Measurements from ENCODE around the gene MAN2A2. TPM values are rescaled to one million over a fixed set of nuclear protein-coding genes. Genes with fewer than 3 reads are reported as not detected.

MAN2A2 gene
- total RNA-seq, 4 donors from 2014 or later: 27.0 to 80.9 (median 31.7) TPM

GRCh38 chr15:90966262-90966661 is 63.2 kb downstream of the MAN2A2 start:
- DNase-seq (ENCODE audit: extremely low spot score): no peak
- no peak for TF ChIP-seq EP300 (IDR thresholded peaks at IDR 0.05)
- no peak for TF ChIP-seq POLR2A (IDR thresholded peaks at IDR 0.05; ENCODE audit: low read depth)
- TF ChIP-seq POLR2AphosphoS5 (IDR thresholded peaks at IDR 0.05): no peak
- TF ChIP-seq, protein P1, sequence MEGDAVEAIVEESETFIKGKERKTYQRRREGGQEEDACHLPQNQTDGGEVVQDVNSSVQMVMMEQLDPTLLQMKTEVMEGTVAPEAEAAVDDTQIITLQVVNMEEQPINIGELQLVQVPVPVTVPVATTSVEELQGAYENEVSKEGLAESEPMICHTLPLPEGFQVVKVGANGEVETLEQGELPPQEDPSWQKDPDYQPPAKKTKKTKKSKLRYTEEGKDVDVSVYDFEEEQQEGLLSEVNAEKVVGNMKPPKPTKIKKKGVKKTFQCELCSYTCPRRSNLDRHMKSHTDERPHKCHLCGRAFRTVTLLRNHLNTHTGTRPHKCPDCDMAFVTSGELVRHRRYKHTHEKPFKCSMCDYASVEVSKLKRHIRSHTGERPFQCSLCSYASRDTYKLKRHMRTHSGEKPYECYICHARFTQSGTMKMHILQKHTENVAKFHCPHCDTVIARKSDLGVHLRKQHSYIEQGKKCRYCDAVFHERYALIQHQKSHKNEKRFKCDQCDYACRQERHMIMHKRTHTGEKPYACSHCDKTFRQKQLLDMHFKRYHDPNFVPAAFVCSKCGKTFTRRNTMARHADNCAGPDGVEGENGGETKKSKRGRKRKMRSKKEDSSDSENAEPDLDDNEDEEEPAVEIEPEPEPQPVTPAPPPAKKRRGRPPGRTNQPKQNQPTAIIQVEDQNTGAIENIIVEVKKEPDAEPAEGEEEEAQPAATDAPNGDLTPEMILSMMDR (IDR thresholded peaks at IDR 0.05): no peak
- Histone ChIP-seq H3K9me3 (no peaks in the 10 kb centered on the region), H3K4me1 (no peaks in the 10 kb centered on the region), H3K36me3 (peaks cover 0 to 69% (median 46%) of the 10 kb centered on the region in 4 donors), H3K4me3 (no peak overlapping the region), H3K27me3 (no peaks in the 10 kb centered on the region), H3K27ac (replicated peaks in 1 of 4) (no peak overlapping the region)
- intact Hi-C loops (cut with DNase I): no loop called here
- 91% methylated on average over 9 of the region's 9 CpGs for WGBS

DNA sequence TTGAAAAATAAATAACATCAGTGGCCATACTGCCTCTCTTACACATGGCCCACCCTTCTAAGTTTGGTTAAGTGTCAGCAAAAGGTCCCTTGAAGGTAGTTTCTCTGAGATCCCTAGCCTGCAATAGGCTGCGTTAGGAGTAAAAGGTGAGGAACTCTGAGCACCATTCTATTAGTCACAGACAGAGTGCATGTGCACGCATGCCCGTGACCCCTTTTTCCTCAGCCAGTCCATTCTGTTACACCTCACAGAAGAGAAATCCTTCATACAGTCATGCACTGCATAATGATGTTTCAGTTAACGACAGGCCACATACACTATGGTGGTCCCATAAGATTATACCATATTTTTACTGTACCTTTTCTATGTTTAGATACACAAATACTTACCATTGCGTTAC is 64.1 kb downstream of the MAN2A2 start:
- Histone ChIP-seq H3K27me3 (no peaks in the 10 kb centered on the region), H3K4me1 (no peaks in the 10 kb centered on the region), H3K9me3 (no peaks in the 10 kb centered on the region), H3K27ac (replicated peaks in 1 of 4) (no peak overlapping the region), H3K36me3 (peaks cover 0 to 60% (median 36%) of the 10 kb centered on the region in 4 donors), H3K4me3 (no peak overlapping the region)
- intact Hi-C loops (cut with DNase I): no loop called here
- 91% methylated on average over 5 of the region's 5 CpGs for WGBS
- no peak for DNase-seq (ENCODE audit: extremely low spot score)
- TF ChIP-seq POLR2AphosphoS5 (IDR thresholded peaks at IDR 0.05) (no peak), POLR2A (IDR thresholded peaks at IDR 0.05; ENCODE audit: low read depth) (no peak), EP300 (IDR thresholded peaks at IDR 0.05) (no peak)
- TF ChIP-seq, protein P1 (IDR thresholded peaks at IDR 0.05): no peak

DNA sequence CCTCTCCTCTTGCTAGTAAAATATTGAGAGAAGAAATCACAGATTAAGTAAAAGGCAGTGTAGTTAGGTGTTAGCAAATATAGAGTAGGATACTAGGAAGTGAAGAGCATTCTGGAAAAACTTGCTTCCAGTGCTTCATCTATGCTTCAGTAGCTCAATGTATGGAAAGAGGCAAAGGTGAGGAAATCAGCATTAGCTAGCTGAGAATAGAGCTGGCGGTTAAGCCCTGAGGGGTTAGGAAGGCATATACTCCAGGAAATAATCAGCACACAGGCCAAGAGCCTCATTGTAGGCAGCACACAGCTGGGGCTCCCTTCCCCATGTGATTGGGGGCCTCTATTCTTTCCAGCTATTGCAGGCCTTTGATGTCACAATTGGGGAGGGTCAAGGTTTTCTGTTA is 65.3 kb downstream of the MAN2A2 start:
- no peak for DNase-seq (ENCODE audit: extremely low spot score)
- H3K9me3 ChIP-seq: no peaks in the 10 kb centered on the region
- intact Hi-C loops (cut with DNase I): no loop called here
- H3K27ac ChIP-seq (replicated peaks in 1 of 4): no peak overlapping the region
- no peak overlapping the region for H3K4me3 ChIP-seq
- H3K36me3 ChIP-seq: peaks cover 0 to 48% (median 26%) of the 10 kb centered on the region in 4 donors
- H3K27me3 ChIP-seq: no peaks in the 10 kb centered on the region
- 84% methylated on average over 1 of the region's 1 CpG for WGBS
- TF ChIP-seq, protein P1 (IDR thresholded peaks at IDR 0.05): no peak
- TF ChIP-seq POLR2A (IDR thresholded peaks at IDR 0.05; ENCODE audit: low read depth): no peak
- no peak for TF ChIP-seq POLR2AphosphoS5 (IDR thresholded peaks at IDR 0.05)
- no peak for TF ChIP-seq EP300 (IDR thresholded peaks at IDR 0.05)
- no peaks in the 10 kb centered on the region for H3K4me1 ChIP-seq

- 93% methylated on average over 7 of the region's 7 CpGs for WGBS
- intact Hi-C loops (cut with DNase I): no loop called here
- Histone ChIP-seq H3K36me3 (peaks cover 0 to 46% (median 23%) of the 10 kb centered on the region in 4 donors), H3K4me3 (no peak overlapping the region), H3K27ac (replicated peaks in 1 of 4) (no peak overlapping the region), H3K9me3 (no peaks in the 10 kb centered on the region), H3K27me3 (no peaks in the 10 kb centered on the region), H3K4me1 (no peaks in the 10 kb centered on the region)
- TF ChIP-seq POLR2AphosphoS5 (IDR thresholded peaks at IDR 0.05): no peak
- no peak for DNase-seq (ENCODE audit: extremely low spot score)
Measured at GRCh38 chr15:90970274-90970673, 67.2 kb downstream of the MAN2A2 start.

DNA sequence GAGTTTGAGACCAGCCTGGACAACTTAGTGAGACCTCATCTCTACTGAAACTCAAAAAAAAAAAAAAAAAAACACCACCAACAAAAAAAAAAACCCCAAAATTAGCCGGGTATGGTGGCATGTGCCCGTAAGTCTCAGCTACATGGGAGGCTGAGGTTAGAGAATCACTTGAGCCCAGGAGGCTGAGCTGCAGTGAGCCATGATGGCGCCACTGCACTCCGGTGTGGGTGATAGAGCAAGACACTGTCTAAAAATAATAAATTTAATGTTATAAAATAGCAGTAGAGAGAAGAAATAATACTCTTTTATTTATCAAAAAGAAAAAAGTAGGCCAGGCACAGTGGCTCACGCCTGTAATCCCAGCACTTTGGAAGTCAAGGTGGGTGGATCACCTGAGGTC is 69.0 kb downstream of the MAN2A2 start:
- no peaks in the 10 kb centered on the region for H3K9me3 ChIP-seq

More for the DNA sequence above, 69.0 kb downstream of the MAN2A2 start:
- Histone ChIP-seq H3K4me3 (no peak overlapping the region), H3K27ac (replicated peaks in 1 of 4) (no peak overlapping the region), H3K4me1 (no peaks in the 10 kb centered on the region), H3K27me3 (no peaks in the 10 kb centered on the region), H3K36me3 (peaks cover 0 to 28% (median 8%) of the 10 kb centered on the region in 4 donors)
- 85% methylated on average over 5 of the region's 5 CpGs for WGBS
- intact Hi-C loops (cut with DNase I): no loop called here
- DNase-seq (ENCODE audit: extremely low spot score): no peak
- TF ChIP-seq, protein P1 (IDR thresholded peaks at IDR 0.05): no peak
- TF ChIP-seq POLR2AphosphoS5 (IDR thresholded peaks at IDR 0.05) (no peak), POLR2A (IDR thresholded peaks at IDR 0.05; ENCODE audit: low read depth) (no peak), EP300 (IDR thresholded peaks at IDR 0.05) (no peak)

Small RNAs within 50 kb of the gene (small RNA-seq; reads per million reads assigned to genes)
- 0 reads per million in 3 donors for gene RN7SL363P

Other genes with a start within 250 kb of the MAN2A2 start
- gene BLM, start 186.0 kb upstream of the MAN2A2 start, total RNA-seq: 1 to 10 TPM in 1 of 4 donors, under 1 TPM in 3; under 0.01 to 1.5 (median 0.73) TPM
- gene FURIN, start 34.7 kb upstream of the MAN2A2 start, total RNA-seq: 10 to 100 TPM; 39.0 to 84.0 (median 80.3) TPM
- gene FES, start 18.8 kb upstream of the MAN2A2 start, total RNA-seq: 10 to 100 TPM; 26.1 to 41.9 (median 34.0) TPM
- gene HDDC3, start 29.2 kb downstream of the MAN2A2 start, total RNA-seq: 1 to 10 TPM; 5.1 to 7.9 (median 6.0) TPM
- 100 to 1,000 TPM in 1 of 4 donors, 10 to 100 TPM in 3; 88.6 to 113 (median 93.2) TPM for gene UNC45A, start 32.0 kb downstream of the MAN2A2 start, total RNA-seq
- gene RCCD1, start 51.6 kb downstream of the MAN2A2 start, total RNA-seq: 10 to 100 TPM in 1 of 4 donors, 1 to 10 TPM in 3; 5.3 to 12.7 (median 9.2) TPM
- gene PRC1, start 91.2 kb downstream of the MAN2A2 start, total RNA-seq: 1 to 10 TPM; 4.0 to 5.8 (median 4.6) TPM
- 10 to 100 TPM in 2 of 4 donors, 1 to 10 TPM in 2; 9.5 to 11.4 (median 10.4) TPM for gene VPS33B, start 119.3 kb downstream of the MAN2A2 start, total RNA-seq
- 1 to 10 TPM; 1.9 to 3.0 (median 2.1) TPM for gene SV2B, start 197.0 kb downstream of the MAN2A2 start, total RNA-seq

Measured in esophagus muscularis mucosa (tissue), 4 donors.